Epidermal melanocyte (primary cell): ENCODE data around the gene MYL6B.

Source experiments
- DNase-seq: peaks from one replicate; pipeline ENCODE4 v3.0.0; 2011; ENCODE audit warnings: low spot score; ENCODE audit not compliant: insufficient read length

MYL6B gene

DNA sequence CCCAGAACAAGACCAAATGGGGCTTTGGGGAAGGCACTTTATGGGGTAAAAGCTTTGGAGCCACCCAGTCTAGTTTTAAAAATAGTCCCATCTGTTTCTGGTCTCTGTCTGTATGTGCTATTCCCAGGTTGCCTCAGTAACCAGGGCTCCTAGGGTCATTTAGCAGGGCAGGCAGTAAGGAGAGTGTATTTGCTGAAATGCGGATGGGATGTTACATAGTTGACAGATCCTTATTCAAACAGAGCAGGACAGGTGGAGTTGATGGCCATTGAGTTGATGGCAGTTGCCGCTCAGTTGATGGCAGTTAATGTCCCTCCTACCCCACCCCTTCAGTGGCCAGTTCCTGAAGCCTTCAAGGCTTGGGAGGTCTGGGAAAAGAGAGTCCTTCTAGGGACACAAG lies 29.8 kb upstream of the MYL6B start:
- no peak for DNase-seq

DNA sequence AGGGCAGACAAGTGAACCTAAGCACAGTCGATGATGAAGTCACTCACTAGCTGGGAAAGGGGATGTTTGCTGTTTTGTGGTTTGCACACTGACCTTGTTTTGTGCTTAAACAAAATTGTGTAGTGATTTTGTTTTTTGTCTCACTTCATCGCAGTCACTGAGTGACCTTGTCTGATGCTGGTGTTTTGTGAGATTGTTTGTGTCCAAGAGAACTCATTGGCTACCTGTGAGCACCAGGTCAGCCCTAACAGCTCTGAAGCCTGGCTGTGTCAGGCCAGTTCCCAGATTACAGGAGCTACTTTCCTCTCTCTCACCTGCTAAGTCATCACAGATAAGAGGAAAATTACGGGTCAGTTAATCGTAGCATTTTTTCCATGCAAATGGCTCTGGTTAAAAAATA lies 28.3 kb upstream of the MYL6B start:
- no peak for DNase-seq

DNA sequence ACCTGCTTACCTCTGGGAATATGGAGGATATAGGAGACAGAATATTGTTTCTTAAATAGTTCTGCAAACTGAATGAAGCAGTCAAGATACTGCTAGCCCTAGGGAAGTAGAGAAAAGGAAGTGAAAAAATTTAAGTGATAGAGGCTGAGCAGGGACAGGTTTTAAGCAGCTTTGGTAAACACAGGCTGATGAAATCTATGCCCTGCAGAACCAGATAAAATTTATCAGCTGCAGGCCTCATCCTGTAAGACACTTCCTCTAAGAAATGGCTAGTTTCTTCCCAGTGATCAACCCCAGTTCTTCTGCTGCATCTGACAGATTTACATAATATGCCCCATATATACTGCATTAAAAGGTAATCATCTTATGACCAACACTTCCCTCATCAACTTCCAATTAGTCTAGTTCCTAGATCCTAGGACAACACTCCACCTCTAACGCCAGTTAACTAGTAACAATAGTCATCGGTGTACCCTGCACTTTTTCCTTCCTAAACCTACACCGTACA lies 25.6 kb upstream of the MYL6B start:
- DNase-seq = no peak

- no peak for DNase-seq
These were observed 24.9 kb upstream of the MYL6B start for GRCh38 chr12:56127485-56127887.

DNA sequence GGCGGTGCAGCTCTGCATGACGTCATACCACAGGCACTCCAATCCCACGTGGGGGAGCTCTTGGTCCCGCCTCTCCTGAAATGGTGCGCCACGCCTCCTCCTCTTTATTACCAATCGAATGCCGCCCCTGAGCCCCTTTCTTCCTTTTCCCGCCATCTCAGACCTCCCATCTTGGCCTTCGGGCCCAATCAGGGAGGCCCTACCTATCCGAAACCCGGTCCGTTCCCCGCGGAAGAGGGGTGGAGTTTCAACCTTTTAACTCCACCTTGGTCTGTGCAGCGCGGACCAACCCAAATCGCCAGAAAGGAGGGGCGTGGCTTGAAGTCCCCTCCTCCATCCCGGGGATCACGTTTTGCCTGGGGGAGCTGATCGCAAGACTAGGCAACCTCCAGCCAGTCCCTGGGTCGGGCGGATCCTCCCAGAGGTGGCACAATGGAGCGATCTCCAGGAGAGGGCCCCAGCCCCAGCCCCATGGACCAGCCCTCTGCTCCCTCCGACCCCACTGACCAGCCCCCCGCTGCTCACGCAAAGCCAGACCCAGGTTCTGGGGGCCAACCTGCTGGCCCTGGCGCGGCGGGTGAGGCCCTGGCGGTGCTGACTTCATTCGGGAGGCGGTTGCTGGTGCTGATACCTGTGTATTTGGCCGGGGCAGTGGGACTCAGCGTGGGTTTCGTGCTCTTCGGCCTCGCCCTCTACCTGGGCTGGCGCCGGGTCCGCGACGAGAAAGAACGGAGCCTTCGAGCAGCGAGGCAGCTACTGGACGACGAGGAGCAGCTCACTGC lies 24.3 kb upstream of the MYL6B start, which contains the start of gene ESYT1:
Gene ESYT1, plus strand, starts transcription at position 380 of the 782 bp plus-strand sequence. Its CDS starts 53 bp downstream, at position 433.
- DNase-seq = peak; percentile 96

GRCh38 chr12:56128670-56129205 lies 23.6 kb upstream of the MYL6B start:
- DNase-seq = no peak

DNA sequence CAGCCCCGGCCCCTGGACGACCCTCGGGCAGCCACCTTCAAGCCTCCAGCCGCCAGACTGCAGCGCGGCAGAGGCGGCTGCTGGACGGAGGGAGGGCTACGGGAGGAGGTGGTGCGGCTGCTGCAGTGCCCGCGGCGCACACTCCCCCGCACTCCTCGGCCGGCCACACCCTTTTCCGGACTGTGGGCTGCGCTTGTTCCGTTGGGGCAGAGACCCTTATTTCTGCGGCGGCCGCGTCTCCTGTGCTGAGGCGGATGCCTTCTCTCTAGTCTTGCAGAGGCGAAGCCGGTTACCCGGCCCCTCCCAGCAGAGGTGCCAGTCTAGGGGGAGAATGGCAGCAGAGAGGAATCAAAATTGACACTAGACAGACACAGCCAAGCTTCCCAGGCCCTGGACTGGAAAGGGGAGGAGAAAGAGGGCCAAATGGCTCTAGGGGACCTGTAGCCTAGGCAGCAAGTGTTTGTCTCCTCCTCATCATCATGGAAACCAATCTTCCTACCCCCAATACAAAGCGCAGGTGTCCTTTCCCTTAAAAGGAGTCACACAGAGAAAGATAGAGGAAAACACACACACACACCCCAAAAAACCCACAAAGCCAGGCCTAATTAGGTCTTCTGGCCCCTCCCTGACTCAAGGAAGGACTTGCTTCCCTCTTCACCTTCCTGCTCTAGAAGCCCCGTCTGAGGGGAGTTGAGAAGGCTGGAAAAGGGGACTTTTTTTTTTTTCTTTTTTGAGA lies 23.0 kb upstream of the MYL6B start:
- DNase-seq = no peak

GRCh38 chr12:56129942-56130495 lies 22.4 kb upstream of the MYL6B start:
- no peak for DNase-seq

DNA sequence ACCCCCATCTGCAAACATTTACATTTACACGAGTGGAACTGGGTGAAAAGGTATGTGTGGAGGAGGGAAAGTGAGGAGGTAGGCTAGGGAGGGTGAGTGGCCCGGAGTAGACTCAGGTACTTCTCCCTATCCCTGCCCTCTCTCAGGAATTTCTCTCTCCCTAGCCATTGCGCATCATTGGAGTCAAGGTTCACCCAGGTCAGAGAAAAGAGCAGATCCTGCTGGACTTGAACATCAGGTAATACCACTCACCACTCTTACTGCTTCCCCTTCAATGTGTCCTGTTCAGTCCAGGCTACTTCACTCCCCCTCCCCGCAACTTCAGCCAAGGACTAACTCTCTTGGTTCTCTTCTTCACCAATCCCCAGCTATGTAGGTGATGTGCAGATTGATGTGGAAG lies 21.5 kb upstream of the MYL6B start:
- DNase-seq = no peak

DNA sequence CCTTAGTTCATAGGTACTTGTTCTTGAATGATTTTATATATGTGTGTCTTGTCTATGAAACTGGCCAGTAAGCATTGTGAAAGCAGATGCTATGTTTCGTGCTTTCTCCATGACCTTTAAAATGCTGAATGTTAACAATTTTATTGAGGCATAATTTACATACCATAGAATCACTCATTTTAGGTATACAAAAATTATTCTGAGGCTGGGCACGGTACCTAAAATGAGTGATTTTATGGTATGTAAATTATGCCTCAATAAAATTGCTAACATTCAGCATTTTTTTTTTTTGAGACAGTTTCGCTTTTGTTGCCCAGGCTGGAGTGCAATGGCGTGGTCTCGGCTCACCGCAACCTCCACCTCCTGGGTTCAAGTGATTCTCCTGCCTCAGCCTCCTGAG lies 17.5 kb upstream of the MYL6B start:
- no peak for DNase-seq

DNA sequence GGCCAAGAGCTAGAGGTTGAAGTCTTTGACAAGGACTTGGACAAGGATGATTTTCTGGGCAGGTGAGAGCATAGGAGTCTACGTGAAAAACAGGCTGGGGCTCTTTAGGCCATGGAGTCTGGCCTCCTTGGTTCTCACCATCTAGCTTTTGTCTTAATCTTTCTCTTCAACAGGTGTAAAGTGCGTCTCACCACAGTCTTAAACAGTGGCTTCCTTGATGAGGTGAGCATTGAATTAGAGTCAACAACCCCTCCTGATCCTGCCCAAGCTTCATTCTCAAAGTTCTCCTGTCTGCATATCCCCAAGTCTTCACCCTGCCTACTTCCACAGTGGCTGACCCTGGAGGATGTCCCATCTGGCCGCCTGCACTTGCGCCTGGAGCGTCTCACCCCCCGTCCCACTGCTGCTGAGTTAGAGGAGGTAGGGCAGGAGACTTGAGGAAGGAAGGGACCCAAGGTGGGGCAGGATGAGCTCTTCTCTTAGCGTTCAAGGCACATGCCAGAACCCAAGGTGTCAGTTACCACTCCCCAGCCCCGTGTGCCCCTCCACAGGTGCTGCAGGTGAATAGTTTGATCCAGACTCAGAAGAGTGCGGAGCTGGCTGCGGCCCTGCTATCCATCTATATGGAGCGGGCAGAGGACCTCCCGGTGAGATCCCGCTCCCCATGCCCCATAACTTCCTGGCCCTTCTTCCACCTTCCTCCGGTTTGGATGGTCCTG lies 14.4 kb upstream of the MYL6B start:
- DNase-seq = no peak

DNA sequence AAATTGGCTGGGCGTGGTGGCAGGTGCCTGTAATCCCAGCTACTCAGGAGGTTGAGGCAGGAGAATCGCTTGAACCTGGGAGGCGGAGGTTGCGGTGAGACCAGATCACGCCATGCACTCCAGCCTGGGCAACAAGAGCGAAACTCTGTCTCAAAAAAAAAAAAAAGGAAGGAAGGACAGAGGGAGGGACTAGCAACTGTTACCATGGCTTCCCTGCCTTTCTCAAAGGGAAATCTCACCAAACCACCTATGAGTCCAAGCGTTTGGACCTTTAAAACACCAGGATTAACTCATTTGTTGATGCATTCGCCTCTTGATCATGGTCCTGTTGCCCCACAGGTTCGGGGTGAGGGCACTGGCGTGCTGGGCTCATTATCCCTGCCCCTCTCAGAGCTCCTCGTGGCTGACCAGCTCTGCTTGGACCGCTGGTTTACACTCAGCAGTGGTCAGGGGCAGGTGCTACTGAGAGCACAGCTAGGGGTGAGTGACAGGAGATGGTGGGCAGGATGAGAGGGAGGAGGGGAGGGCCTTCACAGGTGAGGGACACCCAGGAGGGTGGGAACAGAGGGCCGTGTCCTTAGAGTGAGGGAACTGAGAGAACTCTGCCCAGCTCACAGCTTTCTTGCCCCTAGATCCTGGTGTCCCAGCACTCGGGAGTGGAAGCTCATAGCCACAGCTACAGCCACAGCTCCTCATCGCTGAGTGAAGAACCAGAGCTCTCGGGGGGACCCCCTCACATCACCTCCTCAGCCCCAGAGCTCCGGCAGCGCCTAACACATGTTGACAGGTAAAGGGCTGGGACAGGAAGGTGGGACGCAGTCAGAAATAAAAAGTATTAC lies 10.2 kb upstream of the MYL6B start:
- no peak for DNase-seq

DNA sequence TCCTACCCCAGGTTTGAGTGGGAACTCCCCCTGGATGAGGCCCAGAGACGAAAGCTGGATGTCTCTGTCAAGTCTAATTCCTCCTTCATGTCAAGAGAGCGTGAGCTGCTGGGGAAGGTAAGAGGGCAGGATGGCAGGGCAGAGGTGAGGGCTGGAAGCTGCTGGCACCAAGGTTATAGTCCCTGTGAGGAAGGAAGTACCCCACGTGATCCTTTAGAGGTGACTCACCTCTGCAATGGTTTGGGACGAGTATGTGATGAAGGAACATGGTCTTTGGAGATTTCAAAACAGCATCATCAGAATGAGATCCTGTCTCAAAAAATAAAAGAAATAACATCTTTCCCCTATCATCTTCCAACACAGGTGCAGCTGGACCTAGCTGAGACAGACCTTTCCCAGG lies 9.2 kb upstream of the MYL6B start:
- DNase-seq = no peak

DNA sequence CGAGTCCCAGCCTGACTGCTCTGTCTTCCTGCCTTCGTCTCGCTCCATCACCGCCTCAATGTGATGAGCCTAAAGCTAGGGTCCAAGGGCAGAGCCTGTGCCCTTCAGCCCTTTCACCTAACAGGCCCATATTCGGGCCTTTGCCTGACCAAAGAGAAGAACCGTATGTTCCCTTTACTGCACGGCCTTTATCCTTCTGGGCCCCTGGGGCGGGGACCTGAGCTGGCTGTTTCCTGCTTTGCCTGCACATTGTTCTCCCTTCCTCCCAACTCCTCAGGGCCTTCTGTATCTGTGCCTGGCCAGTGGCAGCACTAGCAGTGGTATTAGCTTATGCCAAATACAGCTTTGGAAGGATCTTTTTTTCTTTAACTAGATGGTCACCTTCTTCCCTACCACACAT lies 8.5 kb upstream of the MYL6B start:
- DNase-seq = no peak

DNA sequence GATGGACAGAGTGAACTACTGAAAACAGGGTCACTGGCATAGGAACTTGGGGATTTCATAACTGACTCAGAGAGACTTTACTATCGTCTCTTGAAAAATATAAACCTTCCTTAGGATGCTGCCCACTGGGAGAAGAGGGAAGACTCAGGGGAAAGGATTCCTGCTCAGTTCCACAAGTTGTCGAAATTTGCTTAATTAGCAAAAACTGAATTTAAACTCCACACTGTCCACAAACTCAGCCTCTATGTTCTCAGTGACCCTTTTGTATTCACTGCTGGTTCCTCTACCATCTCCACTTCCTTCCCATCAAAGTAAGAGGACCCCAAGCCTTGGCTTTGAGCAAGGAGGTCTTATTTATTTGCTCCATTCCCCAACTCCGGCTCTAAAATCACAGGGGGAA lies 7.2 kb upstream of the MYL6B start:
- DNase-seq = no peak

DNA sequence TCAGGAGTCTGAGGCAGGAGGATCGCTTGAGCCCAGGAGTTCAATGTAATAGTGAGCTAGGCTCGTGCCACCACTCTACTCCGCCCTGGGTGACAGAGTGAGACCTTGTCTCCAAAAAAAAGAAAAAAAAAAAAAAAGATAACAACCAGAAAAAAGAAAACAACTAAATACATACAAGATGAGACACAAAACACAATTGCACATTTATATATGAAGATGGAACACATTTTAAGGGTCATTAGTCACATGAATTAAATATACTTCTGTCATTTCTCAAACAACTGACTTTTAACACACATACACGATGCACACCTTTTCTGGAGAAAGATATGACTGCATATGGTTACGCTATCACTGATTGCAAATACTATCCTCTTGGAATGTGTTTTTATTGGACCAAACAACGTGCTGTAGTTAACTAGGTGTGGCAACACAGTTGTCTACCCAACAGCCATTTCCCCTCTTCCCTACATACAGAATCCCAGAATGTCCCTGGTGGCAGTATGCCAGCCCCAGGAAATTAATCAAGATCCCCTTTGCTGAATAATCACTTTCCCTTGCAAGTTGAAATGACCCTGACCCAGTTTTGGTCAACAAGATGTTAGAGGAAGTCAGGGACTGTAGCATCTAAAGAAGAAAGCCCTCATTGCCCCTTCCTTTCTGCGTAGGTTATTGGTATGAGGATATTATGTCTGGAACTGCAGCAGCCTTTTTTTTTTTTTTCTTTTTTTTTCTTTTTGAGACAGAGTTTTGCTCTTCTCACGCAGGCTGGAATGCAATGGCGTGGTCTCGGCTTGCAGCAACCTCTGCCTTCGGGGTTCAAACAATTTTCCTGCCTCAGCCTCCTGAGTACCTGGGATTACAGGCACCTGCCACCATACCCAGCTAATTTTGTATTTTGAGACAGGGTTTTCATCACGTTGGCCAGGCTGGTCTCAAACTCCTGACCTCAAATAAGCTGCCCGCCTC lies 5.6 kb upstream of the MYL6B start:
- no peak for DNase-seq

- no peak for DNase-seq
These were observed 1.8 kb upstream of the MYL6B start for GRCh38 chr12:56150563-56150962.

- no peak for DNase-seq
These were observed 685 bp upstream of the MYL6B start for GRCh38 chr12:56151672-56152131.
